Activated CD4-positive, alpha-beta T cell treated with anti-CD3 and anti-CD28 coated beads, Interleukin-2, Interleukin-6, amounts not matched to agents 100 ng/mL and 50 ng/mL, durations not matched to agents 16 hours and 8 hours (primary cell): ENCODE results near the gene S1PR2.

ENCODE experiments used
- DNase-seq: peaks from one replicate; pipeline ENCODE4 v3.0.0-alpha.2; 2020

S1PR2 gene

GRCh38 chr19:10230861-10231611 lies at the start of gene S1PR2:
Gene S1PR2 (minus strand): TSS chr19:10231331. CDS start chr19:10224905, 6,426 bp downstream.
- peak; percentile 69 for DNase-seq

- no peak for DNase-seq
Observed at GRCh38 chr19:10279737-10280442, 48.8 kb upstream of the S1PR2 start.

DNA sequence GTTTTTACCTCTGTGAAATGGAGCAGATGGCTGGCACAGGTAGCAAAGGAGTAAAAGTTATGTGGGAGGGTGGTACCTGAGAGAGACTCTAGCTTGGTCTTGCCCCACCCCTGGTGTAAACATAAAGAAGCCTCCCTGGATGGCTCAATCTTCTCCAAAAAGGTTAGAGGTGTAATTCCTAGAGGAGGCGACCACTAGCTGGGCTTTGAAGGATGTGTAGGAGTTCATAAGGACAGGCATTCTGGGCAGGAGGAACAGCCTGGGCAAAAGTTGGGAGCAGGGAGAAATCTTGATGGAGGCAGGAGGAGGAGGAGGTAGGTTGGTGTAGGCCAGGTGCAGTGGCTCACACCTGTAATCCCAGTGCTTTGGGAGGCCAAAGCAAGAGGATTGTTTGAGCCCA lies 47.8 kb upstream of the S1PR2 start:
- DNase-seq: no peak

DNA sequence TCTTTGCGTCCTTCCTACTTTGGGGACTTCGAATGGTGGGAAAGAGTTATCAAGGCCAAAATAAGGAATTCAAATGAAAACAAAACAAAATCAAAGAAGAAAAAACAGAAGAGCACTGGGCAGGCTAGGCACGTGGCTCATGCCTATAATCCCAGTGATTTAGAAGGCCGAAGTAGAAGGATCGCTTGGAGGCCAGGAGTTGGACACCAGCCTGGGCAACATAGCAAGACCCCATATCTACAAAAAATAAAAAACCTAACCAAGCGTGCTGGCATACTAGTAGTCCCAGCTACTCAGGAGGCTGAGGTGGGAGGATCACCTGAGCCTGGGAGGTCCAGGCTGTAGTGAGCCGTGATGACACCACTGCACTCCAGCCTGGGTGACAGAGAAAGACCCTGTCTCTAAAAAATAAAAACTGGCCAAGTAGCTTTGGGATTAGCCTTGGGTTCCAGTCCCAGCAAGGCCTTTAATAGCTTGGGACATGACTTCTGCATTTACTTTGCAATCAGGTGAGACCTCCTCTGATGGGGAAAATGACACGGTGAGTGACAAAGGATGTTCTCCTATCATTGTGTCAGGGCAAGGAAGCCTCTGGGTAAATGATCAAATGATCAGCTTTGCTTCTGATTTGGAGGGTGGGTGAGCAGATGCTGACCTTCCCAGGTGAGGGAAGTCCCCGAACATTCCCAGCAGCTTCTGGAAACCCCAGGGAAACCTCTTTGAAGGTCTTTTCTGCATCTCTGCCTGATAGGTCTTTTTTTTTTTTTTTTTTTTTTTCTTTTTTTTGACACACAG lies 46.9 kb upstream of the S1PR2 start:
- DNase-seq: no peak

GRCh38 chr19:10274589-10274988 lies 43.5 kb upstream of the S1PR2 start:
- no peak for DNase-seq

GRCh38 chr19:10271543-10272086 lies 40.5 kb upstream of the S1PR2 start:
- DNase-seq: peak; percentile 53

DNA sequence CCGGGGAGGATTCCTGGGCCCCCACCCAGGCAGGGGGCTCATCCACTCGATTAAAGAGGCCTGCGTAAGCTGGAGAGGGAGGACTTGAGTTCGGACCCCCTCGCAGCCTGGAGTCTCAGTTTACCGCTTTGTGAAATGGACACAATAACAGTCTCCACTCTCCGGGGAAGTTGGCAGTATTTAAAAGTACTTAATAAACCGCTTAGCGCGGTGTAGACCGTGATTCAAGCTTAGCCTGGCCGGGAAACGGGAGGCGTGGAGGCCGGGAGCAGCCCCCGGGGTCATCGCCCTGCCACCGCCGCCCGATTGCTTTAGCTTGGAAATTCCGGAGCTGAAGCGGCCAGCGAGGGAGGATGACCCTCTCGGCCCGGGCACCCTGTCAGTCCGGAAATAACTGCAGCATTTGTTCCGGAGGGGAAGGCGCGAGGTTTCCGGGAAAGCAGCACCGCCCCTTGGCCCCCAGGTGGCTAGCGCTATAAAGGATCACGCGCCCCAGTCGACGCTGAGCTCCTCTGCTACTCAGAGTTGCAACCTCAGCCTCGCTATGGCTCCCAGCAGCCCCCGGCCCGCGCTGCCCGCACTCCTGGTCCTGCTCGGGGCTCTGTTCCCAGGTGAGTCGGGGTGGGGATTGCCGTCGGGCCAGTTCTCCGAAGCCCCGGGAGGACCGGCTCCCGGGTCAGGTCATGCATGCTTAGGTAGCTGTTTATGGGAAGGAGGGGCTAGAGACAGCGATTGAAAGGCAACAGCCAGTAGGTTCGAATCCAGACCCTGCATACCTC lies 39.7 kb upstream of the S1PR2 start, which contains the start of gene ICAM1:
ICAM1 (plus strand) TSS at position 505 of the 779 bp plus-strand sequence; CDS start at position 545, 40 bp downstream.
- peak; percentile 91 for DNase-seq

- peak; percentile 87 for DNase-seq
Observed at GRCh38 chr19:10270180-10270615, 39.1 kb upstream of the S1PR2 start.

GRCh38 chr19:10269333-10270179 lies 38.4 kb upstream of the S1PR2 start:
- DNase-seq: peak; percentile 93

- DNase-seq: no peak
Observed at GRCh38 chr19:10268071-10268470, 36.9 kb upstream of the S1PR2 start.

DNA sequence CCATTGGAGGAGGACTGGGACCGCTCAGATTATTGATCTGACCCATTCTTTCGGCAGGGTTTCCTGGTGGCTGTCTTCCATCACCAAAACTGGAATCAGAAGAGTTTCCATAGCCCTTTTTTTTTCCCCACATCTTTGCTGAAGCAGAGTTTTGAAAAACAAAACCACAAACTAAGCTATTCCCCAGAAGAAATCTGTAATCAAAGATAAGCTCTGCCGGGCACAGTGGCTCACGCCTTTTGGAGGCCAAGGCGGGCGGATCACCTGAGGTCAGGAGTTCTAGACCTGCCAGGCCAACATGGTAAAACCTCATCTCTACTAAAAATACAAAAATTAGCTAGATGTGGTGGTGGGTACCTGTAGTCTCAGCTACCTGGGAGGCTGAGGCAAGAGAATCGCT lies 35.6 kb upstream of the S1PR2 start:
- DNase-seq: no peak

- no peak for DNase-seq
Observed at GRCh38 chr19:10262771-10263170, 31.6 kb upstream of the S1PR2 start.

GRCh38 chr19:10260141-10260584 lies 29.0 kb upstream of the S1PR2 start:
- DNase-seq: peak; percentile 68

- DNase-seq: peak; percentile 94
Observed at GRCh38 chr19:10259162-10259905, 28.2 kb upstream of the S1PR2 start.

- DNase-seq: no peak
Observed at GRCh38 chr19:10258080-10258710, 27.1 kb upstream of the S1PR2 start.

DNA sequence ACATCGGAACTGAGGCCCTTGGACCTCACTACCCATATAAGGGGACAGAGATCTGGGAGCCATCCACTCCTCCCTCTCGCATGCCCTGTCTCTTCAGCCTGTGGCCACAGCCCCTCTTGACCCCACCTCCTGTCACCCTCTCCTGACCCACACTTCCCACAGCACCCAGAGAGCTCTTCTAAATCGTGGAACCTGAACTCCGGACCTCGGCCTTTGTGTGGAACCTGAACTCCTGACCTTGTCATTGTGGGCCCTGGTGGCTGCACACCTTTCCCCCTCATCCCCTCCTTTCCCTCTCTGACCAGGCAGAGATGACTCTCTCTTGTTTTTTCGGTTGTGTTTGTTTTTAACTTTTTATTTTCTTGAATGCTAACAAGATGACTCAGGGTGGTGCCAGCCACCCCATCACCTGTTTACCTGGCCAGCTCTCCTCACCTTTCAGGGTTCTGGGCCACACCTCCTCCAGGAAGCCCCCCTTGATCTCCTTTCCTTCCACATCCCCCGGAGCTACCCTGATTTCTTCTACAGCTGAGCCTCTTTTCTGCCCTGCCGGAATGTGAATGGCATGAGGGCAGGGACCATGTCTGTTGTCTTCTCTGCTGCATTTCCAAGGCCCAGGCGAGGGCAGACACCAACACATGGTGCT lies 26.0 kb upstream of the S1PR2 start:
- DNase-seq: no peak

- no peak for DNase-seq
Observed at GRCh38 chr19:10256551-10256950, 25.4 kb upstream of the S1PR2 start.

DNA sequence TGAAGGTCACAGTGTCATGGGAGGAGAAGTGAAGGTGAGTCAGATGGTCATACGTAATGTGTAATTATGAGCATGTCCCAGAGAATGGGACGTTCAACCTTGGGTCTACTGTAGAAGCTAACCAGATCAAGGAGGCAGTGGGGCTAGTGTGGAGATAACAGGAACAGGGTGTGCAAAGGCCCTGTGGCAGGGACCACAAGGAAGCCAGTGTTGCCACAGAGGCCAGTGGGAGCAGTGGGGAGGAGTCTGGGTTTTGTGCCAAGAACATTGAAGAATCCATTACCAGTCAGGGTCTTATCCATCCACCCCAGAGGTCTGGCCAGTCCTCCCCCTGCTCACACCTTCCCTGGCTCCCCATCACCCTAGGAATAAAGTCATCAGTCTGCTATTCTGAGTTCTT lies 24.2 kb upstream of the S1PR2 start:
- no peak for DNase-seq

DNA sequence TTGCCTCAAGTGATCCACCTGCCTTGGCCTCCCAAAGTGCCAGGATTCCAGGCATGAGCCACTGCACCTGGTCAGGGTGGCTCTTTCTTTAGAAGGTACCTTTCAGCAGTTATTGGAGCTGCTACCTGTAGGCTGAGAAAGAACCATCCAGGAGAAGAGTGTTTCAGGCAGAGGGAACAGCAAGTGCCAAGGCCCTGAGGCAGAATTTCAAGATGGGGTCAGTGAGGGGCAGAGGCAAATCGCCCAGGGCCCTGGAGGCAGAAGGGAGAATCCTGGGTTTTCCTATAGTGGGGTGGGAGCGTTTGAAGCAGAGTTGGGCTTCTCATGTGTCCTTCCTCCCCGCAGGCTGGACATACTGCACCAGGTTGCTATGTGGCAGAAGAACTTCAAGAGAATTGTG lies 23.1 kb upstream of the S1PR2 start:
- no peak for DNase-seq
